Endodermal cell (in vitro differentiated cells): ENCODE measurements around the gene MRTO4. TPM values are rescaled to one million over a fixed set of nuclear protein-coding genes. Genes with fewer than 3 reads are reported as not detected.

Experiments used
- DNase-seq: peaks from one replicate; pipeline ENCODE4 v3.0.0-alpha.2; 2017
- H3K27ac ChIP-seq: 2 replicates; pipeline ENCODE4 v1.5.1; 2013; ENCODE audit warnings: mild to moderate bottlenecking, low read depth, low read length, moderate library complexity
- H3K27me3 ChIP-seq: 2 replicates; pipeline ENCODE4 v1.6.1; 2013; ENCODE audit warnings: mild to moderate bottlenecking, low read length, moderate library complexity; ENCODE audit not compliant: insufficient read depth, control insufficient read depth, poor library complexity, severe bottlenecking
- H3K36me3 ChIP-seq: 2 replicates; pipeline ENCODE4 v1.7.0; 2013; ENCODE audit warnings: mild to moderate bottlenecking, low read length, moderate library complexity; ENCODE audit not compliant: control insufficient read depth, insufficient read depth
- H3K4me1 ChIP-seq: one replicate; pipeline ENCODE4 v1.7.0; 2013; ENCODE audit warnings: low read length; ENCODE audit not compliant: control insufficient read depth, insufficient read depth
- H3K4me3 ChIP-seq: 2 replicates; pipeline ENCODE4 v1.5.1; 2013; ENCODE audit warnings: mild to moderate bottlenecking, low read length, moderate library complexity
- H3K9ac ChIP-seq: 2 replicates; pipeline ENCODE4 v1.6.1; 2013; ENCODE audit warnings: mild to moderate bottlenecking, low read length, moderate library complexity; ENCODE audit not compliant: poor library complexity, severe bottlenecking; ENCODE audit errors: extremely low read depth
- H3K9me3 ChIP-seq: 2 replicates; pipeline ENCODE4 v1.6.1; 2013; ENCODE audit warnings: mild to moderate bottlenecking, low read length, moderate library complexity; ENCODE audit not compliant: control insufficient read depth
- H3K27ac Mint-ChIP-seq: 2 replicates; pipeline ENCODE4 v1.8.0; 2020; ENCODE audit warnings: mixed read lengths
- H3K27me3 Mint-ChIP-seq: 2 replicates; pipeline ENCODE4 v1.8.0; 2021; ENCODE audit warnings: mild to moderate bottlenecking, mixed read lengths; ENCODE audit not compliant: insufficient read depth
- H3K36me3 Mint-ChIP-seq: 2 replicates; pipeline ENCODE4 v1.8.0; 2020; ENCODE audit warnings: low read depth, mixed read lengths
- H3K4me1 Mint-ChIP-seq: 2 replicates; pipeline ENCODE4 v1.8.0; 2020; ENCODE audit warnings: mixed read lengths
- H3K4me3 Mint-ChIP-seq: 2 replicates; pipeline ENCODE4 v1.8.0; 2020; ENCODE audit warnings: mild to moderate bottlenecking, moderate library complexity, mixed read lengths
- H3K9me3 Mint-ChIP-seq: 2 replicates; pipeline ENCODE4 v1.8.0; 2020; ENCODE audit warnings: mild to moderate bottlenecking, mixed read lengths
- CTCF ChIP-seq: fragments of 200-600 bp; sonication (generic); conservative IDR thresholded peaks from 2 replicates; pipeline ENCODE4 v1.5.0; 2021; ENCODE audit warnings: antibody characterized with exemption, mild to moderate bottlenecking
- WGBS, 2 experiments: methylation state at CpG; one replicate each; pipeline versions ENCODE4 v1.1.5 to v1.1.7; 2013; ENCODE audit warnings: missing lambda C conversion rate in 2 of 2, mixed read lengths in 1 of 2; ENCODE audit not compliant: insufficient coverage in 1 of 2, insufficient read length in 1 of 2; 5-methylcytosine and 5-hydroxymethylcytosine counted together
- total RNA-seq, 2 donors: library from RNA; stranded (reverse); fragmentation: NEBNext Ultra II Directional in 1 of 2; extraction: Animal tissue kit (Norgen Biotek cat#: 25700) in 1 of 2; gene quantifications; 2 replicates in 1 of 2; 3 replicates in 1 of 2; pipeline ENCODE4 v1.2.1, GENCODE V29; 2021

MRTO4 gene
- total RNA-seq, 2 donors from 2014 or later: 37.7 to 44.5 TPM

GRCh38 chr1:19220080-19220846 lies 31.3 kb upstream of the MRTO4 start:
- H3K4me3 Mint-ChIP-seq: no peak overlapping the region
- Histone ChIP-seq H3K9ac (no peak overlapping the region), H3K9me3 (no peaks in the 10 kb centered on the region), H3K4me1 (no peaks in the 10 kb centered on the region), H3K36me3 (peaks cover 92% of the 10 kb centered on the region), H3K27ac (no peak overlapping the region), H3K27me3 (no peaks in the 10 kb centered on the region), H3K4me3 (no peak overlapping the region)
- no peak for TF ChIP-seq CTCF
- 93 to 98% methylated on average over 8 of the region's 8 CpGs for WGBS, 2 experiments
- H3K9me3 Mint-ChIP-seq: no peaks in the 10 kb centered on the region
- H3K4me1 Mint-ChIP-seq: no peaks in the 10 kb centered on the region
- no peak overlapping the region for H3K27ac Mint-ChIP-seq
- DNase-seq: no peak
- peaks cover 85% of the 10 kb centered on the region for H3K36me3 Mint-ChIP-seq
- no peaks in the 10 kb centered on the region for H3K27me3 Mint-ChIP-seq

- H3K36me3 Mint-ChIP-seq: peaks cover 88% of the 10 kb centered on the region
- no peak for TF ChIP-seq CTCF
- Histone ChIP-seq H3K36me3 (peaks cover 94% of the 10 kb centered on the region), H3K9ac (no peak overlapping the region), H3K9me3 (no peaks in the 10 kb centered on the region), H3K27me3 (no peaks in the 10 kb centered on the region), H3K4me3 (no peak overlapping the region), H3K27ac (no peak overlapping the region), H3K4me1 (no peaks in the 10 kb centered on the region)
- no peaks in the 10 kb centered on the region for H3K4me1 Mint-ChIP-seq
- no peak overlapping the region for H3K27ac Mint-ChIP-seq
- DNase-seq: no peak
- 84 to 96% methylated on average over 6 to 7 of the region's 7 CpGs for WGBS, 2 experiments
- H3K4me3 Mint-ChIP-seq: no peak overlapping the region
- no peaks in the 10 kb centered on the region for H3K9me3 Mint-ChIP-seq
- no peaks in the 10 kb centered on the region for H3K27me3 Mint-ChIP-seq
Observed at GRCh38 chr1:19220991-19221390, 30.6 kb upstream of the MRTO4 start.

- Histone ChIP-seq H3K9me3 (no peaks in the 10 kb centered on the region), H3K36me3 (peaks cover 90% of the 10 kb centered on the region), H3K4me3 (no peak overlapping the region), H3K27ac (no peak overlapping the region), H3K27me3 (no peaks in the 10 kb centered on the region), H3K4me1 (no peaks in the 10 kb centered on the region), H3K9ac (no peak overlapping the region)
- Mint-ChIP-seq H3K27ac (no peak overlapping the region), H3K4me3 (no peak overlapping the region), H3K36me3 (peaks cover 85% of the 10 kb centered on the region), H3K27me3 (no peaks in the 10 kb centered on the region), H3K9me3 (no peaks in the 10 kb centered on the region), H3K4me1 (no peaks in the 10 kb centered on the region)
- TF ChIP-seq CTCF: no peak
- WGBS, 2 experiments: 95 to 96% methylated on average over 9 to 11 of the region's 11 CpGs
- no peak for DNase-seq
Observed at GRCh38 chr1:19222573-19222972, 29.0 kb upstream of the MRTO4 start.
